HepG2 (cell line): ENCODE measurements around the gene GABBR2. TPM values are rescaled to one million over a fixed set of nuclear protein-coding genes. Genes with fewer than 3 reads are reported as not detected.

ENCODE experiments used
- ATAC-seq: fragments of 200-7000 bp; cut with Tn5 transposase; 3 replicates; pipeline ENCODE4 v1.9.1; 2020; ENCODE audit warnings: mild to moderate bottlenecking, moderate library complexity
- BruUV-seq: library from RNA; stranded (reverse); fragments of 400-500 nt; replicated peaks from 2 replicates; lab custom pipeline; 2021; lab: Mats Ljungman, UMichigan
- CTCF ChIA-PET: fragments of 300-600 bp; formaldehyde crosslinking; extraction: SDS; loops from one replicate; lab custom pipeline; 2021; ENCODE audit warnings: low total read pairs, inconsistent platforms, low intra/inter-chr PET ratio; lab: Yijun Ruan, JAX
- POLR2A ChIA-PET: fragments of 350-600 bp; sonication (Branson Sonifier 250); formaldehyde crosslinking; loops from one replicate; lab custom pipeline; 2020; ENCODE audit warnings: antibody characterized with exemption, inconsistent platforms; lab: Yijun Ruan, JAX
- DNase-seq: peaks from one replicate; pipeline ENCODE4 v3.0.0-alpha.2; 2015; ENCODE audit warnings: low spot score
- FAIRE-seq: peaks from 3 replicates; lab custom pipeline; 2011; peaks lifted over from hg19 to GRCh38; lab: Jason Lieb, UNC
- H2AFZ ChIP-seq: one replicate; pipeline ENCODE4 v1.6.1; 2011; ENCODE audit warnings: low read length, inconsistent platforms
- H3K27ac ChIP-seq: fragments of 300-600 bp; 3 replicates; pipeline ENCODE4 v1.8.0; 2011; ENCODE audit warnings: mixed run types, mild to moderate bottlenecking, mixed read lengths, low read length, inconsistent platforms; ENCODE audit not compliant: insufficient read depth; ENCODE audit errors: extremely low read length
- H3K27me3 ChIP-seq, 2 experiments: fragments of 200-600 bp in 1 of 2; 2 replicates in 1 of 2; 3 replicates in 1 of 2; pipeline versions ENCODE4 v1.6.0 to v1.8.0; 2011; ENCODE audit warnings: low read length in 2 of 2, mild to moderate bottlenecking in 2 of 2, moderate library complexity in 2 of 2, inconsistent platforms in 1 of 2; ENCODE audit not compliant: insufficient read depth in 2 of 2, control insufficient read depth in 1 of 2
- H3K36me3 ChIP-seq, 2 experiments: fragments of 200-600 bp in 1 of 2; replicated peaks in 1 of 2; 2 replicates in 1 of 2; 3 replicates in 1 of 2; pipeline versions ENCODE4 v1.5.1 to v1.8.0; 2011; ENCODE audit warnings: low read length in 2 of 2, inconsistent platforms in 1 of 2; ENCODE audit not compliant: insufficient read depth in 2 of 2, control insufficient read depth in 1 of 2
- H3K4me1 ChIP-seq: 2 replicates; pipeline ENCODE4 v1.5.1; 2012; ENCODE audit warnings: low read length, inconsistent platforms; ENCODE audit not compliant: insufficient read depth
- H3K4me2 ChIP-seq: 2 replicates; pipeline ENCODE4 v1.6.0; 2011; ENCODE audit warnings: low read depth, low read length, inconsistent platforms
- H3K4me3 ChIP-seq, 3 experiments: fragments of 200-600 bp in 1 of 3; sonication (generic), shearing (Covaris generic) in 1 of 3; replicated peaks in 1 of 3; 2 replicates each; pipeline ENCODE4 v1.5.1; 2011 to 2016; ENCODE audit warnings: low read length in 3 of 3, inconsistent platforms in 2 of 3, low read depth in 2 of 3, mild to moderate bottlenecking in 2 of 3, control low read depth in 1 of 3, mixed read lengths in 1 of 3; ENCODE audit not compliant: insufficient read depth in 1 of 3
- H3K79me2 ChIP-seq: one replicate; pipeline ENCODE4 v1.6.1; 2011; ENCODE audit warnings: low read length, inconsistent platforms; ENCODE audit not compliant: insufficient read depth
- H3K9ac ChIP-seq: 2 replicates; pipeline ENCODE4 v1.6.0; 2011; ENCODE audit warnings: mild to moderate bottlenecking, low read depth, low read length, inconsistent platforms; ENCODE audit not compliant: insufficient read depth
- H3K9me3 ChIP-seq: 2 replicates; pipeline ENCODE4 v1.5.1; 2012; ENCODE audit warnings: mild to moderate bottlenecking, low read length
- H4K20me1 ChIP-seq: 2 replicates; pipeline ENCODE4 v1.6.0; 2011; ENCODE audit warnings: inconsistent platforms, mild to moderate bottlenecking, low read length, moderate library complexity; ENCODE audit not compliant: insufficient read depth
- AGO1 ChIP-seq: fragments of 200-400 bp; formaldehyde crosslinking; IDR thresholded peaks from 2 replicates; pipeline ENCODE4 v1.6.1; 2017; ENCODE audit warnings: mild to moderate bottlenecking, low read depth, low read length, moderate library complexity; ENCODE audit not compliant: poor library complexity, severe bottlenecking
- ATM ChIP-seq: fragments of 450-650 bp; IDR thresholded peaks from 2 replicates; pipeline ENCODE4 v1.7.1; 2017; ENCODE audit warnings: mild to moderate bottlenecking, borderline replicate concordance
- EP300 ChIP-seq, 3 experiments: sonication (generic) in 1 of 3; formaldehyde crosslinking in 1 of 3; IDR thresholded peaks; 2 replicates each; pipeline versions ENCODE4 v1.5.1 to v1.6.1; 2011 to 2020; ENCODE audit warnings: low read depth in 2 of 3, low read length in 2 of 3, borderline replicate concordance in 1 of 3, improper control_type of control experiment in 1 of 3, mild to moderate bottlenecking in 1 of 3, missing genetic modification reagents in 1 of 3, moderate library complexity in 1 of 3
- EZH2 ChIP-seq: conservative IDR thresholded peaks from 2 replicates; pipeline ENCODE4 v1.6.1; 2012; ENCODE audit warnings: mild to moderate bottlenecking, low read depth, low read length, moderate library complexity
- FOXA3 ChIP-seq: IDR thresholded peaks from 2 replicates; pipeline ENCODE4 v1.6.1; 2016; ENCODE audit warnings: missing genetic modification reagents, missing compliant biosample characterization
- HBP1 ChIP-seq: IDR thresholded peaks from 2 replicates; pipeline ENCODE4 v1.6.1; 2016; ENCODE audit warnings: low read depth, control low read depth
- MBNL3 ChIP-seq: fragments of 250-450 bp; sonication (Bioruptor Pico); conservative IDR thresholded peaks from 2 replicates; pipeline ENCODE4 v1.8.0; 2022; ENCODE audit warnings: mild to moderate bottlenecking, inconsistent platforms
- MXD4 ChIP-seq: IDR thresholded peaks from 2 replicates; pipeline ENCODE4 v1.6.1; 2016; ENCODE audit warnings: mild to moderate bottlenecking, missing biosample characterization, missing genetic modification reagents
- PBX3 ChIP-seq: sonication (generic); formaldehyde crosslinking; IDR thresholded peaks from 2 replicates; pipeline ENCODE4 v1.8.1; 2023; ENCODE audit warnings: missing genetic modification reagents, inconsistent platforms, borderline replicate concordance
- ZFP1 ChIP-seq: IDR thresholded peaks from 2 replicates; pipeline ENCODE4 v1.6.1; 2016
- ZFP90 ChIP-seq: sonication (generic); formaldehyde crosslinking; IDR thresholded peaks from 2 replicates; pipeline ENCODE4 v1.8.0; 2022; ENCODE audit warnings: missing genetic modification reagents, mild to moderate bottlenecking, inconsistent platforms, borderline replicate concordance
- ZNF331 ChIP-seq: sonication (generic); formaldehyde crosslinking; IDR thresholded peaks from 2 replicates; pipeline ENCODE4 v1.4.0; 2020; ENCODE audit warnings: missing genetic modification reagents
- WGBS: methylation state at CpG from one replicate; pipeline ENCODE4 v1.1.6; 2017; ENCODE audit warnings: low lambda C conversion rate; 5-methylcytosine and 5-hydroxymethylcytosine counted together
- in situ Hi-C: cut with HindIII; loops from 2 replicates; pipeline ENCODE4 v1.10.0; 2017; ENCODE audit warnings: low pct_unique_long_range_greater_than_20kb; ENCODE audit not compliant: extremely low pct_ligation_motif_present
- intact Hi-C: fragments of 100-400 bp; cut with micrococcal nuclease; formaldehyde crosslinking; loops from one replicate; pipeline ENCODE4 v1.10.0; 2022; ENCODE audit not compliant: unreplicated experiment
- polyA plus RNA-seq, 8 experiments: library from polyadenylated mRNA; depleted of rRNA in 3 of 8; stranded (reverse) in 7 of 8; unstranded in 1 of 8; fragments of >200 nt; fragmentation: Illumina TruSeq in 4 of 8; extraction: Trizol in 4 of 8; gene quantifications; 2 replicates each; pipeline versions ENCODE4 v1.2.1 to v1.2.3, GENCODE V29; 2011 to 2016; ENCODE audit warnings: low read depth in 4 of 8, missing spikeins in 1 of 8, mixed read lengths in 1 of 8; ENCODE audit not compliant: insufficient read depth in 1 of 8
- total RNA-seq, 5 experiments: library from RNA; depleted of rRNA; stranded (reverse); fragments of >200 nt; fragmentation: Illumina TruSeq; extraction: Trizol; gene quantifications; 2 replicates each; pipeline ENCODE4 v1.2.3, GENCODE V29; 2016; ENCODE audit warnings: low read depth in 1 of 5
- TF ChIP-seq, protein P1 (sequence below): sonication (generic); formaldehyde crosslinking; IDR thresholded peaks from 2 replicates; pipeline ENCODE4 v1.5.0; 2020; ENCODE audit warnings: missing genetic modification reagents

GABBR2 gene
- total and polyA plus RNA-seq, 2 of the 13 experiments (the other 11 are each of a cell fraction or from before 2014, with no cell fraction given), result 0.02 TPM; not detected in 1

DNA sequence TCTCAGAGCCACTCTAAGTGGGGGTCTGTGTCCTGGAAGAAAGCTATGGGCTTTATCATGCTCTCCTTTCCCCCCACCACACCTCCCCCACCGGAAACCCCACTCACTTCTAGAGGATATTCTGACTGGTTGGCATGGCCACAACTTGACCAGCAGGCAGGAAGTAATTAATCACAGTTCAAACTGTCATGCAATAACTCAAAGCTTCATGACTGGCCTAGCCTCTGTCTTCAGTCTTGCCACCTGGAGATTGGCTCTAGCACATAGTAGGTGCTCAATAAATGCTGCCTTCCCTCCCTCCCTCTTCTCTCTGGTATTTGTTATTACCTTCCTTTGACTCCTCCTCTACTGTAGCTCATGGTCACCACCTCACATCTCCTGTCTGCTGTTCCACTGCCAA is 124.7 kb downstream of the GABBR2 start (continued):
- no peak for TF ChIP-seq ZFP1
- TF ChIP-seq, protein P1, sequence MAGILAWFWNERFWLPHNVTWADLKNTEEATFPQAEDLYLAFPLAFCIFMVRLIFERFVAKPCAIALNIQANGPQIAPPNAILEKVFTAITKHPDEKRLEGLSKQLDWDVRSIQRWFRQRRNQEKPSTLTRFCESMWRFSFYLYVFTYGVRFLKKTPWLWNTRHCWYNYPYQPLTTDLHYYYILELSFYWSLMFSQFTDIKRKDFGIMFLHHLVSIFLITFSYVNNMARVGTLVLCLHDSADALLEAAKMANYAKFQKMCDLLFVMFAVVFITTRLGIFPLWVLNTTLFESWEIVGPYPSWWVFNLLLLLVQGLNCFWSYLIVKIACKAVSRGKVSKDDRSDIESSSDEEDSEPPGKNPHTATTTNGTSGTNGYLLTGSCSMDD, result no peak

DNA sequence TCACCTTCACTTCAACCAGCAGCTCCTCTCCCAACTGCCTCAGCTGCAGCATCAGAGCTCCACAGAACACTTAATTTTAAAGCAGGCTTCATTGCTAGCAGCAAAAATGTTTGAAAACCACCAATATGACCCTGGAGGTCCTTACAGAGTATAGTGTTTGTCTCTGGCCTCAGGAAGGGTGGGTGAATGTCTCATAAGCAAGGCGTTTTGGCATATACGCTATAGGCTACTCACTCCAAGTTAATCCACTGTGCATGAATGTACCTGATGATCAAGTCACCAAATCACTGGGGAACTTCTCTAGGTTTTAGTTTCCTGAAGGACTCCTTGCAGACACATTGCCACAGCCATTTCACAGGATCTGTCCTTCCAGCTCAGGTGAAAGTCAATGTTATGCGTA is 125.3 kb downstream of the GABBR2 start:
- Histone ChIP-seq H3K4me2 (no peak overlapping the region), H4K20me1 (no peaks in the 10 kb centered on the region), H3K79me2 (no peaks in the 10 kb centered on the region), H3K9ac (no peak overlapping the region), H2AFZ (no peak overlapping the region), H3K36me3 (no peaks in the 10 kb centered on the region), H3K9me3 (no peaks in the 10 kb centered on the region), H3K27ac (no peak overlapping the region), H3K27me3 (no peaks in the 10 kb centered on the region), H3K4me3 (no peak overlapping the region), H3K4me1 (no peaks in the 10 kb centered on the region)
- in situ Hi-C loops, result no loop called here
- ChIA-PET POLR2A (no interaction called here), CTCF (no interaction called here)
- FAIRE-seq (no peak), ATAC-seq (no peak), DNase-seq (no peak)
- intact Hi-C loops, result no loop called here
- TF ChIP-seq ZFP90 (no peak), EZH2 (no peak), AGO1 (no peak), MBNL3 (CRISPR knock-in tag) (no peak), PBX3 (CRISPR knock-in tag) (no peak), HBP1 (CRISPR knock-in tag) (no peak), MXD4 (CRISPR knock-in tag) (no peak), FOXA3 (CRISPR knock-in tag) (no peak), ATM (no peak), EP300 (IDR thresholded peaks at IDR 0.05; ENCODE audit: low read depth in 2 of 2, low read length in 2 of 2) (no peak), EP300 (CRISPR knock-in tag; IDR thresholded peaks at IDR 0.05; ENCODE audit: borderline replicate concordance) (no peak), ZNF331 (CRISPR knock-in tag) (no peak)
- BruUV-seq, result no TSS peak
- 66% methylated on average over 3 of the region's 3 CpGs for WGBS
